Uterus (tissue), 2 donors: ENCODE results near the gene KATNIP.

Experiments
- CTCF ChIP-seq, 4 experiments: fragments of 200-600 bp in 2 of 4; fragments of 450-650 bp in 2 of 4; sonication (generic) in 2 of 4; IDR thresholded peaks; one replicate each; pipeline ENCODE4 v1.5.1; 2016 to 2019; ENCODE audit warnings: antibody characterized with exemption in 4 of 4, mild to moderate bottlenecking in 2 of 4, moderate library complexity in 1 of 4
- POLR2A ChIP-seq, 2 donors: fragments of 450-650 bp; IDR thresholded peaks; one replicate each; pipeline ENCODE4 v1.6.1; 2016; ENCODE audit warnings: antibody characterized with exemption in 2 of 2, mild to moderate bottlenecking in 1 of 2, moderate library complexity in 1 of 2

DNA sequence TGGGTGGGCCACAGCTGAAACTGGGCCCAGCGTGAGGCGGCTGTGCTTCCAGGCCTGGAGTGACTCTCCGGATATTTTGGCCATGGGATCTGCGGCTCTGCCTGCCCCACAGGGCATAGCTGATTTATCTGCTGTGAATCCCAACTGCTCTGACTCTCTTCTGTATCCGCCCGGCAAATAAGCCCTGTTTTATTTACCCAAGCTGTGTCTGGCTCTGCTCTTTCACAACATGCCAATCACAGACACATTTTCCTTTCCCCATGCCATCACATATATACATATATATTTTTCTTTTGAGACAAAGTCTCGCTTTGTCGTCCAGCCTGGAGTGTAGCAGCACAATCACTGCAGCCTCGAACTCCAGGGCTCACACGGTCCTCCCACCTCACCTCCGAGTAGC, 33.6 kb upstream of the KATNIP start:
- TF ChIP-seq CTCF (IDR thresholded peaks at IDR 0.05) (no peak), POLR2A (IDR thresholded peaks at IDR 0.05) (no peak)
